ENCODE data around the gene PLEK2. TPM values are rescaled to one million over a fixed set of nuclear protein-coding genes. Genes with fewer than 3 reads are reported as not detected.

The PLEK2 gene
- total RNA-seq, 1 donor, result 2.2 TPM

GRCh38 chr14:67449096-67449495 is 37.1 kb upstream of the PLEK2 start:
- H3K4me3 ChIP-seq (ENCODE audit: low read depth, low read length), result no peak overlapping the region
- DNase-seq (ENCODE audit: low read depth), result no peak
- no peak for TF ChIP-seq CTCF (IDR thresholded peaks at IDR 0.05; ENCODE audit: insufficient read depth, low read depth, low read length)

- no peak for TF ChIP-seq CTCF (IDR thresholded peaks at IDR 0.05; ENCODE audit: insufficient read depth, low read depth, low read length)
- no peak overlapping the region for H3K4me3 ChIP-seq (ENCODE audit: low read depth, low read length)
- no peak for DNase-seq (ENCODE audit: low read depth)
These were observed 35.0 kb upstream of the PLEK2 start for GRCh38 chr14:67447033-67447381.

- H3K4me3 ChIP-seq (ENCODE audit: low read depth, low read length), result no peak overlapping the region
- no peak for DNase-seq (ENCODE audit: low read depth)
- TF ChIP-seq CTCF (IDR thresholded peaks at IDR 0.05; ENCODE audit: insufficient read depth, low read depth, low read length), result no peak
These were observed 34.5 kb upstream of the PLEK2 start for GRCh38 chr14:67446371-67447032.

GRCh38 chr14:67444395-67444794 is 32.4 kb upstream of the PLEK2 start:
- no peak overlapping the region for H3K4me3 ChIP-seq (ENCODE audit: low read depth, low read length)
- no peak for TF ChIP-seq CTCF (IDR thresholded peaks at IDR 0.05; ENCODE audit: insufficient read depth, low read depth, low read length)
- DNase-seq (ENCODE audit: low read depth), result no peak

GRCh38 chr14:67442139-67442906 is 30.4 kb upstream of the PLEK2 start:
- no peak overlapping the region for H3K4me3 ChIP-seq (ENCODE audit: low read depth, low read length)
- no peak for DNase-seq (ENCODE audit: low read depth)
- no peak for TF ChIP-seq CTCF (IDR thresholded peaks at IDR 0.05; ENCODE audit: insufficient read depth, low read depth, low read length)

- DNase-seq (ENCODE audit: low read depth), result no peak
- H3K4me3 ChIP-seq (ENCODE audit: low read depth, low read length), result no peak overlapping the region
- no peak for TF ChIP-seq CTCF (IDR thresholded peaks at IDR 0.05; ENCODE audit: insufficient read depth, low read depth, low read length)
These were observed 29.7 kb upstream of the PLEK2 start for GRCh38 chr14:67441672-67442071.

Measured in fibroblast of villous mesenchyme (primary cell).